ENCODE results near the gene EFCC1. TPM values are rescaled to one million over a fixed set of nuclear protein-coding genes. Genes with fewer than 3 reads are reported as not detected.
A peak's percentile ranks its signal among the peaks of the same experiment; 100 is the strongest.

The EFCC1 gene
- total RNA-seq, 2 donors from 2014 or later = 0.31 to 0.93 TPM

DNA sequence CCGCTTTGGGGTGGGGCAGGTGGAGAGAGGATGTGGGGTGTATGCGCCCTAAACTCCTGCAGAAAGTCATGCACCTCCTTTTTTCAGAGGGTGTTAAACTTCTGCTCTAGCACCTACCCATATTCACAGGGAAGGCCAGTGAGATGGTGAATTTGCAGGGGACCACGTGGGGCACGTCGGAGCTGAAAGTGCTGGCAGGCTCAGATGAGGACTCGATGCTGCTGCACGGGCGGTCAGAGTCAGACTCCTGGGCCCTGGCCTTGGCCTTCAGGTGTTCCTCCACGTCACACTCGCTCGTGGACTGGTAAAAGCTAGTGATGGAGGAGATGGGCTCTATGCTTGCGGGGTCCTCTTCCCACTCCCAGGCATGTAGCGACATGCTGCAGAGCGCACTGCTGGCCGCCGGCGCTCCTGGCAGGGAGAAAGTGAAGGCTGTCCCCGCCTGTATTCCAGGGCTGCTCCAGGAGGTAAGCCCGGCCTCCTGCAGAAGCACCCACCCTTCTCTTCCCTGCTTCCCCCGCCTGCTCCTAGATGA lies 8.1 kb upstream of the EFCC1 start:
- no peak overlapping the region for H3K27ac ChIP-seq (ENCODE audit: low read depth, low read length)
- no peak overlapping the region for H3K9ac ChIP-seq (ENCODE audit: extremely low read depth, low read length, poor library complexity, severe bottlenecking)
- H3K27me3 ChIP-seq (ENCODE audit: control insufficient read depth, insufficient read depth, low read length, poor library complexity, severe bottlenecking) = peaks cover 52% of the 10 kb centered on the region
- Mint-ChIP-seq H3K27ac (peak overlapping the region; percentile 70), H3K9me3 (no peaks in the 10 kb centered on the region), H3K4me1 (peaks cover 11% of the 10 kb centered on the region), H3K4me3 (peak overlapping the region; percentile 63), H3K27me3 (ENCODE audit: insufficient read depth) (peaks cover 63% of the 10 kb centered on the region), H3K36me3 (ENCODE audit: low read depth) (no peaks in the 10 kb centered on the region)
- peak overlapping the region; percentile 80 for H3K4me3 ChIP-seq (ENCODE audit: low read length)
- no peak for DNase-seq
- WGBS, 2 experiments (ENCODE audit: insufficient coverage in 1 of 2, insufficient read length in 1 of 2) = 57 to 86% methylated on average over 8 to 20 of the region's 20 CpGs
- no peaks in the 10 kb centered on the region for H3K9me3 ChIP-seq (ENCODE audit: control insufficient read depth, low read length)
- peaks cover 6% of the 10 kb centered on the region for H3K4me1 ChIP-seq (ENCODE audit: control insufficient read depth, insufficient read depth, low read length)
- TF ChIP-seq, protein P1, sequence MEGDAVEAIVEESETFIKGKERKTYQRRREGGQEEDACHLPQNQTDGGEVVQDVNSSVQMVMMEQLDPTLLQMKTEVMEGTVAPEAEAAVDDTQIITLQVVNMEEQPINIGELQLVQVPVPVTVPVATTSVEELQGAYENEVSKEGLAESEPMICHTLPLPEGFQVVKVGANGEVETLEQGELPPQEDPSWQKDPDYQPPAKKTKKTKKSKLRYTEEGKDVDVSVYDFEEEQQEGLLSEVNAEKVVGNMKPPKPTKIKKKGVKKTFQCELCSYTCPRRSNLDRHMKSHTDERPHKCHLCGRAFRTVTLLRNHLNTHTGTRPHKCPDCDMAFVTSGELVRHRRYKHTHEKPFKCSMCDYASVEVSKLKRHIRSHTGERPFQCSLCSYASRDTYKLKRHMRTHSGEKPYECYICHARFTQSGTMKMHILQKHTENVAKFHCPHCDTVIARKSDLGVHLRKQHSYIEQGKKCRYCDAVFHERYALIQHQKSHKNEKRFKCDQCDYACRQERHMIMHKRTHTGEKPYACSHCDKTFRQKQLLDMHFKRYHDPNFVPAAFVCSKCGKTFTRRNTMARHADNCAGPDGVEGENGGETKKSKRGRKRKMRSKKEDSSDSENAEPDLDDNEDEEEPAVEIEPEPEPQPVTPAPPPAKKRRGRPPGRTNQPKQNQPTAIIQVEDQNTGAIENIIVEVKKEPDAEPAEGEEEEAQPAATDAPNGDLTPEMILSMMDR (conservative IDR thresholded peaks at IDR 0.05) = no peak
- no peaks in the 10 kb centered on the region for H3K36me3 ChIP-seq (ENCODE audit: control insufficient read depth, insufficient read depth, low read length)

DNA sequence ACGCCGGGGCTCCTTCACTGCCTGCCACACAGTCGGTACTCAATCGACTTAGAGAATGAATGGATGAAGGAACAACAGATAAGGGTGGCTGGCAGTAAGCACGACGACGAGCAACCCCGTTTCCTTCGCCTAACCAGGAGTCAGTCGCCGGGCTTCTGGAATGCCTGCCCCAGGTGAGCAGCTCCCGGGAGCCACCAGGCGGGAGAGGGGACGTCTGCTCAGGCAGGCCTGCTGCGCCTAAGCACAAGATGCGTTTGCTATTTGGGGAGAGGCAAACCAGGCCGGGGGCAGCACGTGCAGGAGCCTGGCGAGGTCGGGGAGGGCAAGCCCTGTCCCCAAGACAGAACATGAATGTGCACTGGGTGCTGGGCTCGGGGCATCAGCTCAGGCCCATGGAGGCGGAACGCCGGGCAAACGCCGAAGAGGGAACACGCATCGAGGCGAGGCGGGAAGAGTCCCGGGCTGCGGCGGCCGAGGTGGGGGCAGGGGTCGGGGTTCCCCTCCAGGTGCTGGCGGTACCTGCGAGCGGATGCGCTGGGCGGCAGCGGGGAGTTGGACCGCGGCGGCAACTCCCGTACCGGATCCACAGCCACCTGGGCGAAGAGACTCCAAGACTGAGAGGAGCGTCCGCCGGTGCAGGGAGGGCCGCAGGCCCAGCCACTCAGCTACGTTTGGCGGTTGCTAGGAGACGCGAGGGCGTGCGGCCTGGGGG lies 7.5 kb upstream of the EFCC1 start, which contains the start of gene CFAP92:
TSS of gene CFAP92 (minus strand) at position 616 of the 712 bp plus-strand sequence. CDS start 772 bp downstream, outside the sequence.
- 6 to 12% methylated on average over 36 to 57 of the region's 57 CpGs for WGBS, 2 experiments (ENCODE audit: insufficient coverage in 1 of 2, insufficient read length in 1 of 2)
- peak; percentile 98 for DNase-seq
- Histone ChIP-seq H3K36me3 (ENCODE audit: control insufficient read depth, insufficient read depth, low read length) (no peaks in the 10 kb centered on the region), H3K9me3 (ENCODE audit: control insufficient read depth, low read length) (no peaks in the 10 kb centered on the region), H3K27me3 (ENCODE audit: control insufficient read depth, insufficient read depth, low read length, poor library complexity, severe bottlenecking) (peaks cover 52% of the 10 kb centered on the region), H3K9ac (ENCODE audit: extremely low read depth, low read length, poor library complexity, severe bottlenecking) (peak within 1 kb of the TSS; percentile 60), H3K27ac (ENCODE audit: low read depth, low read length) (peak within 1 kb of the TSS; percentile 20), H3K4me1 (ENCODE audit: control insufficient read depth, insufficient read depth, low read length) (peaks cover 9% of the 10 kb centered on the region), H3K4me3 (ENCODE audit: low read length) (peak within 1 kb of the TSS; percentile 80)
- peak within 1 kb of the TSS; percentile 63 for H3K4me3 Mint-ChIP-seq
- H3K27me3 Mint-ChIP-seq (ENCODE audit: insufficient read depth) = peaks cover 69% of the 10 kb centered on the region
- TF ChIP-seq, protein P1 (conservative IDR thresholded peaks at IDR 0.05) = peak; percentile 49
- H3K4me1 Mint-ChIP-seq = peaks cover 14% of the 10 kb centered on the region
- H3K9me3 Mint-ChIP-seq = no peaks in the 10 kb centered on the region
- H3K27ac Mint-ChIP-seq = peak within 1 kb of the TSS; percentile 70
- H3K36me3 Mint-ChIP-seq (ENCODE audit: low read depth) = no peaks in the 10 kb centered on the region

DNA sequence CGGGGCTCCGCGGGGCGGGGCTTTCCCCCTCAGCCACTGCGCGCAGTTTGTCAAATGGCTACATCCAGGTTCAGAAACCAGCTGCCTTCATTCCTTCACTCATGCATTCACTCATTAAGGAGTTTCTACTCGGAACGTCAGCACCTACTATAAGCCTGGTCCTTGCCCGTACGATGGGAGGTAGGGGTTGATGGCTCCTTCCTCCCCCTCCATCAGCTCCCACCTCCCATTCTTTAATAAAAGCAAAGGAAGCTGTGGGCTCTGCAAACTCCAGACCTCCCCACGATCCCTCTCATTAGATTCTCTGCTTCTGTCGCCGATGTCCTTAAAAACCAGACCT lies 7.0 kb upstream of the EFCC1 start:
- Mint-ChIP-seq H3K4me1 (peaks cover 20% of the 10 kb centered on the region), H3K36me3 (ENCODE audit: low read depth) (no peaks in the 10 kb centered on the region), H3K27me3 (ENCODE audit: insufficient read depth) (peaks cover 74% of the 10 kb centered on the region), H3K4me3 (peak overlapping the region; percentile 63), H3K9me3 (no peaks in the 10 kb centered on the region), H3K27ac (no peak overlapping the region)
- DNase-seq = no peak
- 13 to 27% methylated on average over 6 to 13 of the region's 13 CpGs for WGBS, 2 experiments (ENCODE audit: insufficient coverage in 1 of 2, insufficient read length in 1 of 2)
- H3K9ac ChIP-seq (ENCODE audit: extremely low read depth, low read length, poor library complexity, severe bottlenecking) = no peak overlapping the region
- TF ChIP-seq, protein P1 (conservative IDR thresholded peaks at IDR 0.05) = no peak
- no peaks in the 10 kb centered on the region for H3K36me3 ChIP-seq (ENCODE audit: control insufficient read depth, insufficient read depth, low read length)
- no peak overlapping the region for H3K4me3 ChIP-seq (ENCODE audit: low read length)
- peaks cover 53% of the 10 kb centered on the region for H3K27me3 ChIP-seq (ENCODE audit: control insufficient read depth, insufficient read depth, low read length, poor library complexity, severe bottlenecking)
- peaks cover 13% of the 10 kb centered on the region for H3K4me1 ChIP-seq (ENCODE audit: control insufficient read depth, insufficient read depth, low read length)
- no peak overlapping the region for H3K27ac ChIP-seq (ENCODE audit: low read depth, low read length)
- no peaks in the 10 kb centered on the region for H3K9me3 ChIP-seq (ENCODE audit: control insufficient read depth, low read length)

Data from endodermal cell (in vitro differentiated cells).